Stimulated activated CD8-positive, alpha-beta memory T cell treated with anti-CD3 and anti-CD28 coated beads, Interleukin-12 subunit alpha, Interleukin-12 subunit beta, amount 100 ng/mL, for 4 hours (primary cell): ENCODE results near the gene MISP3.
"Not testable (repeated sequence)": the region's sequence is repeated elsewhere in the genome, so short reads cannot be mapped to it uniquely, and the experiment has no call there.

Source experiments
- DNase-seq: peaks from one replicate; pipeline ENCODE4 v3.0.0-alpha.2; 2020; ENCODE audit warnings: low read depth

MISP3 gene

DNA sequence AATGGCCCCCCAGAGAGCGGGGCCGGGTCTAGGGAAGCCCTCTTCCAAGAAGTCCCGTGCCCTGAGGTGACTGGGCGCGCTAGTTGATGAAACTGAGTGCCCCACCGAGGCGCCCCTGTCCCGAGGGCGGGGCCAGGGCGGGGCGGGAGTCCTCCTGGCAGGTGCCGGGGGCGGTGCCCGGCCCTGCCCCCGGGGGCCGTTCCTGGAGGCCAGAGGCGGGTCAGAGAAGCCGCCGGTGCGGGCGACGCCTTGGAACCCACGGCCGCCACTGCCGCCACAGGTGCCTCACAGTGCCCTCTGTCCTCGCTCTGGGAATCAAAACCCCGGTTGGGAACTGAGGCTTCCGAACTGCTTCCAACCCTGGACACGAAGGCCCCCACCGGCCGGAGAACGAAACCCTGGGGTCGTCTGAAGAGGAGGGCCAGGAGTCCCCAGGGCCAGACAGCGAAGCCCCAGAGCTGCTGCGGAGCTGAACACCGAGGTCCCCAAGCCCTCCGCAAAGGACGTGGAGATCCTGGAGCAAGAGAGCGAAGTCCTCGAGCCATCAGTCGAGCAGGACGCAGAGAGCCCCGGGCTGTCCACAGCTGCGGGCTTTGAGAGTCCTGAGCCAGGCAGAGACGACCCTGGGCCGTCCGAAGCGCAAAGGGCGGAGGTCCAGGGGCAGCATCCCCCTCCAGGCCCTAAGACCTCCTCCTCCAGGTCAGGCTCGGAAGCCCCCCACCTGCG, at the start of gene MISP3:
Gene MISP3 (plus strand): TSS at position 252 of the 726 bp plus-strand sequence. CDS start 524 bp downstream, outside the sequence.
- no peak for DNase-seq

DNA sequence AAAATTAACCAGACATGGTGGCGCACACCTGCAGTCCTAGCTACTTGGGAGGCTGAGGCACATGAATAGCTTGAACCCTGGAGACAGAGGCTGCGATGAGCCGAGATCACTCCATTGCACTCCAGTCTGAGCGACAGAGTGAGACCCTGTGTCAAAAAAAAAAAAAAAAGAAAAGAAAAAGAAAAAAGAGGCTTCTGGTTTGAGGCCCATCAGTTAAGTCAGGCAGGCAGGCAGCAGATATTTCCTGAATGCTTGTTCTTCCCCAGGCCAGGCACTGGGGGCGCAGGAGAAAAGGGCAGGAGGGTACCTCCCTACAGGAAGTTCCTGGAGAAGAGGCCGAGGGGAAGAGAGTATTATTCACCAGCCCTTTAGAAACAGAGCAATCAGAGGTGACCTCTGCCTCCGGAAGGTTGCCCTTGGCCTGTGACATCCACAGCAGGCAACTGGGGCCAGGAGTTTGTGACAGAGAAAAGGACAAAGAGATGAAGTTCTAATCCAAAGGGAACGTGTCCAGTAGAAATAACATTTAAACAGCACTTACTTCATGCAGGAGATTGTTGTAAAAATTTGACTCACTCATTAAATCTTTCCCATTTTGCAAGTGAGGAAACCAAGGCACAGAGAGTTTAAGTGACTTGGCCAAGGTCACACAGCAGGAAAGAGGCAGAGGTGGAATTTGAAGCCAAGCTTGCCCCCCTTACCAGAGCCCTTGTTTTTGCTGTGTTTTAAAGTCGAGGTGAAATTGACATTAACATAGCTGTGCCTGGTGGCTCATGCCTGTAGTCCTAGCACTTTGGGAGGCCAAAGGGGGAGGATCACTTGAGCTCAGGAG, 49.0 kb upstream of the MISP3 start:
- DNase-seq, result no peak

DNA sequence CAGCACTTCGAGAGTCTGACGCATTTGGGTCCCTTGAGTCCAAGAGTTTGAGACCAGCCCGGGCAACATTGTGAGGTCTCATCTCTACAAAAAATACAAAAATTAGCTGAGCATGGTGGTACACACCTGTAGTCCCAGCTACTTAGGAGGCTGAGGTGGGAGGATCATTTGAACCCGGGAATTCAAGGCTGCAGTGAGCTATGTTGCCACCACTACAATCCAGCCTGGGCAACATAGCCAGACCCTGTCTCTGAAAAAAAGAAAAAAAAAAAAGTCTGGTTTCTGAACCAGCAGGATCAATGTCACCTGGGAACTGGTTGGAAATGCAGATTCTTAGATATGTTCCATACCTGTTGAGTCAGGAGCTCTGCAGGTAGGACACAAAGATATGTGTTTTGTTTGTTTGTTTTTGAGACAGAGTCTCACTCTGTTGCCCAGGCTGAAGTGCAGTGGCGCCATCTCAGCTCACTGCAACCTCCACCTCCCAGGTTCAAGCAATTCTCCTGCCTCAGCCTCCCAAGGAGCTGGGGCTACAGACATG, 45.9 kb upstream of the MISP3 start:
- DNase-seq, result not testable (repeated sequence)

DNA sequence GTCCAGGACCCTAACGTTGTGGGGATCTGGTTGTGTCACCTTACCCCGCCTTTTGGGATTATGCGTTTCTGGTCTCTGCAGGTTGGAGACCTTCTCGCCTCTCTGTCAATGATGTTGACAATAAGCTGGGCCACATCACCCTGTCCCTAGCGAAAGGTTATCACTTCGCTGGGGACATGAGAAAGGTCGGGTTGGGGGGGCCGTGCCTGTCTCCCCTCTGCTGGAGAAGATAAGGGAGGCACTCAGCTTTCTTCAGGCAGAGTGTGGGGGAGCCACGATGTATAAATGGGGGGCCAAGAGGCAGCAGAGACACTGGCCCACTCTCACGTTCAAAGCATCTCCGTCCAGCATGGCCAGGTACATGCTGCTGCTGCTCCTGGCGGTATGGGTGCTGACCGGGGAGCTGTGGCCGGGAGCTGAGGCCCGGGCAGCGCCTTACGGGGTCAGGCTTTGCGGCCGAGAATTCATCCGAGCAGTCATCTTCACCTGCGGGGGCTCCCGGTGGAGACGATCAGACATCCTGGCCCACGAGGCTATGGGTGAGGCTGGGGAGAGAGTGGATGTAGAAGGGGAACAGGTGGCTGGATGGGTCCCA, 44.6 kb upstream of the MISP3 start, which contains the start of gene RLN3:
Gene RLN3 (plus strand): TSS at position 293 of the 595 bp plus-strand sequence. CDS start 57 bp downstream, at position 350.
- no peak for DNase-seq

DNA sequence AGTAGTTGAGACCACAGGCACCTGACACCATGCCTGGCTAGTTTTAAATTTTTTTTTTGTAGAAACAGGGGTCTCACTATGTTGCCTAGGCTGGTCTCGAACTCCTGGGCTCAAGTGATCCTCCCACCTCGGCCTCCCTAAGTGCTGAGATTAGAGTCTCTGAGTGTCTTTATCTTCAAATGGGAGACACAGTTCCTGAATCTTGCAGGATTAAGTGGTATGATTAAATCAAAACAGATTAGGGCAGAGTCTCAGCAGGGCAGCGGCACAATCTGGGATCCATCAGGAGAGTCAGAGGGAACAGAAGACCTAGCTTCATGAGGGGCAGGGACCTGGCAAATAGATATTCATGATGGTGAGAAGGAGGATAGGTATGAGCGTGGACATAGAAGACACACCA, 43.7 kb upstream of the MISP3 start:
- DNase-seq, result no peak

DNA sequence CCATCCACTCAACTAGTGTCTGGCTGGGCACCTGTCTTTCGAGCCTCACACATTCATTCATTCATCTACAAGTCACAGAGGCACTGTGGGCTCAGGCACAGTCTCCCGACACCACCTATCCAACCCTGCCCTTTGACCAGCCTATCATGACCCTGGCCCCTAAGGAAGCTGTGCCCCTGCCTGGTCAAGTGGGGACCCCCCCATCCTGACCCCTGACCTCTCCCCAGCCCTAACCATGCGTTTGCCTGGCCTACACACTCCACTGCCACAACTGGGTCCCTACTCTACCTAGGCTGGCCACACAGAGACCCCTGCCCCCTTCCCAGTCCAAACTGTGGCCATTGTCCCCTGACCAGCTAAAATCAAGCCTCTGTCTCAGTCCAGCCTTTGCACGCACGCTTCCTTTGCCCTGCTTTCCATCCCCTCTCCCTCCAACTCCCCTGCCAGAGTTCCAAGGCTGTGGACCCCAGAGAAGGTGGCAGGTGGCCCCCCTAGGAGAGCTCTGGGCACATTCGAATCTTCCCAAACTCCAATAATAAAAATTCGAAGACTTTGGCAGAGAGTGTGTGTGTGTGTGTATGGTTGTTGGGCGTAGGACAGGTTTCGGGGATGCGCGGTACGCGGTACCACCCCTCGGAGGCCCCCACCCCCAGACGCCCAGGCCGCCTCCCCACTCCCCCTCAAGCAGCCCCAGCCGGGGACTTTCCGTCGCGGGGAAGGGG, 41.4 kb upstream of the MISP3 start:
- no peak for DNase-seq

DNA sequence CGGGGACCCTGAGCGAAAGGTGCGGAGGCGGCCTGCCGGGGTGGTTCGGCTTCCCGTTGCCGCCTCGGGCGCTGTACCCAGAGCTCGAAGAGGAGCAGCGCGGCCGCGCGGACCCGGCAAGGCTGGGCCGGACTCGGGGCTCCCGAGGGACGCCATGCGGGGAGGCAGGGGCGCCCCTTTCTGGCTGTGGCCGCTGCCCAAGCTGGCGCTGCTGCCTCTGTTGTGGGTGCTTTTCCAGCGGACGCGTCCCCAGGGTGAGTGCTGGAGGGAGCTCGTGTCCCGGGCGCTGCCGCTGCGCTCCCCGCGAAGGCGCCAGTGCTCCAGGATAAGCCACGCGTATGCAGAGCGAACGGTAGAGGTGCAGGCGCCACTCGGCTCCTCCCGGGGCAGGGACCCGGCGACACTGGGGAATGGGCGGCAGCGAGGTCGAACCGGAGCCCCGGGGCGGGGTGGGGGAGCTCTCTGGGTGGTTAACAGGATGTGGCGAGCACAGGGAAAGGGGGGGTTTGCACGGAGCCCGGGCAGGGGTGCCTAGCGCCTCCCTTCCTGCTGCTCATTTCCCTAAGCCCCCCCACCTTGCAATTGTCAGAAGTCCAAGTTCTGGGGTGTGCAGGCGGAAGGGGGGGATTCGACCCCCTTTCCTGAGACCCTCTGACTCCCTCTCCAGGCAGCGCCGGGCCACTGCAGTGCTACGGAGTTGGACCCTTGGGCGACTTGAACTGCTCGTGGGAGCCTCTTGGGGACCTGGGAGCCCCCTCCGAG, 40.7 kb upstream of the MISP3 start, which contains the start of gene IL27RA:
Gene IL27RA (plus strand): TSS at position 44 of the 762 bp plus-strand sequence. CDS start 111 bp downstream, at position 155.
- DNase-seq, result peak; percentile 76

DNA sequence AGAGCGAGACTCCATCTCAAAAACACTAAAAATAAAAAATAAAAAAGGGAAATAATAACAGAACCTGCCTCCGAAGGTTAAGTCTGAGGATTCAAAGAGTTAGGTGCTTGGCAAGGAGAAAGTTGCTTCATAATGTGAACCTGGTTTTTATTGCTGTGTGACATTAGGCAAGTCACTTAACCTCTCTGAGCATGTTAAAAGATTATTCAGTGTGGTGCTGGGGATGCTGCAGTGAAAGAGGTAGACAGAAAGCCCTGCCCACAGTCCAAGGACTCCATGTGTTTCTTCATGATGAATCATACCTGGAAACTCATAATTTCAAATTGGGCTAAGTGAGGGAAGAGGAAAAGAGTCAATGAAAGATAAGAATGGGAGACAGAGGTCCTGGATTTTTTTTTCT, 38.6 kb upstream of the MISP3 start:
- DNase-seq, result no peak

DNA sequence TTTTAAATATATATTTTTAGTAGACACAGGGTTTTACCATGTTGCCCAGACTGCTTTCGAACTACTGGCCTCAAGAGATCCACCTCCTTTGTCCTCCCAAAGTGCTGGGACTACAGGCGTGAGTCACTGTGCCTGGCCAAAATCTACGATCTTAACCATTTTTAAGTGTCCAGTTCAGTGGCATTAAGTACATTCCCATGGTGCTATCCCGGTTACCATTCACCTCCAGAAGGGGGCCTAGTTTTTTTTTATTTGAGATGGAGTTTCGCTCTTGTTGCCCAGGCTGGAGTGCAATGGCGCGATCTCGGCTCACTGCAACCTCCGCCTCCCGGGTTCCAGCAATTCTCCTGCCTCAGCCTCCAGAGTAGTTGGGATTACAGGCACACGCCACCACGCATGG, 37.4 kb upstream of the MISP3 start:
- DNase-seq, result not testable (repeated sequence)

DNA sequence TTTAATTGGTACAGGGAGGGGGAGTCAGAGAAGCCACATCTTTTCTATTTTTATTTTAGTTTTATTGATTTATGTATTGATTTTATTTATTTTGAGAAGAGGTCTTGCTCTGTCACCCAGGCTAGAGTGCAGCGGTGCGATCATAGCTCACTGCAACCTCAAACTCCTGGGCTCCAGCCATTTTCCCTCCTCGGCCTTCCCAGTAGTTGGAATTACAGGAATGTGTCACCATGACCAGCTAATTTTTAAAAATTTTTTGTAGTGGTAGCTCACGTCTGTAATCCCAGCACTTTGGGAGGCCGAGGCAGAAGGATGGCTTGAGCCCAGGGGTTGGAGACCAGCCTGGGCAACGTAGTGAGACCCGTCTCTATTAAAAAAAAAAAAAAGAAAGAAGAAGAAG, 36.9 kb upstream of the MISP3 start:
- no peak for DNase-seq

DNA sequence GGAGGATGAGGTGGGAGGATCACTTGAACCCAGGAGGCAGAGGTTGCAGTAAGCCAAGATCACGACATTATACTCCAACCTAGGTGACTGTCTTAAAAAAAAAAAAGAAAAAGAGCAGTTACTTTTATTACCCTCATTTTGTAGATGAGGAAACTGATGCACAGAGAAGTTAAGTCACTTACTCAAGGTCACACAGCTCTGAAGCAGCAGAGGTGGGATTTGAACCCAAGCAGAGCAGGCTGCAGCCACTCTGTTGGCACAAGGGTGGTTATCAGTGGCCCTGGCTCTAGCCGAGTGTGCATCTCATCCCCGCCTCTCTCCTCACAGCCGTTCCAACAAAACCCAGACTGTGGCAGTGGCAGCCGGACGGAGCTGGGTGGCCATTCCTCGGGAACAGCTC, 33.4 kb upstream of the MISP3 start:
- DNase-seq, result no peak

DNA sequence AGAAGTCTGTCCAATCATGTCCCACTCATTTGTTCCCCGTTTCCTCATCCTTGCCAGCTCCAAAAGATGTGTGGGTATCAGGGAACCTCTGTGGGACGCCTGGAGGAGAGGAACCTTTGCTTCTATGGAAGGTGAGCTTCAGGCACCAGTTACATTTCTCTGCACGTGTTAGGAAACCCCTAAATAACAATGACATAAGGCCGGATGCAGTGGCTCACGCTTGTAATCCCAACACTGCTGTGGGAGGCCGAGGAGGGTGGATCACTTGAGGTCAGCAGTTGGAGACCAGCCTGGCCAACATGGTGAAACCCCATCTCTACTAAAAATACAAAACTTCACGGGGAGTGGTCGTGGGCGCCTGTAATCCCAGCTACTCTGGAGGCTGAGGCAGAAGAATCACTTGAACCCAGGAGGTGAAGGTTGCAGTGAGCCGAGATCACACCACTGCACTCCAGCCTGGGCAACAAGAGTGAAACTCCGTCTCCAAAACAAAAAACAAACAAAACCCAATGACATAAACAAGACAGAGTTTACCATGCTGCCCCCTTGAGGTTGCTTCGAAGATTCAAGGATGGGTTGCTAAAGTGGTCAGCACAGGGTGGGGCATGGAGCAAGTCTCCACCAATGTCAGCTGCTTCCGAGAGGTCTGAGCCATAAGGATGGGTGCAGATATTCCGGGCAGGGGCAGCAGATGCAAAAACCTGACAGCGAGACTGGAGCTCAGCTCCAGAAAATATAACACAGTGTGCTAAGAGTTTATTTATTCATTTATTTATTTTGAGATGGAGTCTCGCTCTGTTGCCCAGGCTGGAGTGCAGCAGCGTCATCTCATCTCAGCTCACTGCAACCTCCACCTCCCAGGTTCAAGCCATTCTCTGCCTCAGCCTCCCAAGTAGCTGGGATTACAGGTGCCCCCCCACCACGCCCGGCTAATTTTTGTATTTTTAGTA, 29.7 kb upstream of the MISP3 start:
- not testable (repeated sequence) for DNase-seq

DNA sequence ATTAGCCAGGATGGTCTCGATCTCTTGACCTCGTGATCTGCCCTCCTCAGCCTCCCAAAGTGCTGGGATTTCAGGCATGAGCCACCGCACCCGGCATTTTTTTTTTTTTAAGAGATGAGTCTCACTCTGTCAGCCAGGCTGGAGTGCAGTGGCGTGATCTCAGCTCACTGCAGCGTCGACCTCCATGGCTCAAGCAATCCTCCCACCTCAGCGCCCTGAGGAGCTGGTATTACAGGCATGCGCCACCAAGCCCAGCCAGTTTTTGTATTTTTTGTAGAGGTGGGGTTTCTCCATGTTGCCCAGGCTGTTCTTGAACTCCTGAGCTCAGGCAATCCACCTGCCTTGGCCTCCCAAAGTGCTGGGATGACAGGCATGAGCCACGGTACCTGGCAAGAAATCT, 24.7 kb upstream of the MISP3 start:
- not testable (repeated sequence) for DNase-seq

DNA sequence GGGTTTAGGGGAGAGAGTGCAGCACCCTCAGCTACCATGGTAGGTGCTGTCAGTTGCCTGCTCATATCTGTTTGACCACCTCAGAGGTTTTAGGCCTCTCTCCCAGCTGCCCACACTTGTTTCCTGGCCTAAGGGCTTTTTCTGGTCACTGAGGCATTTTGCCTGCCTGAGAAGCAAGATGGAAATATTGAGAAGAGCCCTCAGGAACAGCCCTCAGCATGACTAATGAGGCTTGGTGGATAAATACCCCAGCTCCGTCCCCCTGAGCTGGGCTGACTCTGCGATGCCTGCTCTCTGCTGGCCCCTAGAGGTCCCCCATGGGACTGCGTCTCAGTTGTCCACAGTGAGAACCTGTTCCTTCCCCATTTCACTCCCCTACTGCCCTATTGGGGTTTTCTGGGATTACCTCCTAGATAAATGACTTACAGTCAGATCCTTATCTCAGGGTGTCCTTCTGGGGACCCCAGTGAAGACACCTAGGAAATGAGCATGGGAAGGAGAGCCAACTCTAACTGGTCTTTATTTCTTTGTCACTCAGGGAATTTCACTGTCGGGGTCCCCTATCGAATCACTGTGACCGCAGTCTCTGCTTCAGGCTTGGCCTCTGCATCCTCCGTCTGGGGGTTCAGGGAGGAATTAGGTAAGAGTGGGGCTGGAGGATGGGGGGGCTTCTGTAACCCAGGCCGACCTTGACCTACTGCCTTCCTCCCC, 24.0 kb upstream of the MISP3 start:
- peak; percentile 56 for DNase-seq

DNA sequence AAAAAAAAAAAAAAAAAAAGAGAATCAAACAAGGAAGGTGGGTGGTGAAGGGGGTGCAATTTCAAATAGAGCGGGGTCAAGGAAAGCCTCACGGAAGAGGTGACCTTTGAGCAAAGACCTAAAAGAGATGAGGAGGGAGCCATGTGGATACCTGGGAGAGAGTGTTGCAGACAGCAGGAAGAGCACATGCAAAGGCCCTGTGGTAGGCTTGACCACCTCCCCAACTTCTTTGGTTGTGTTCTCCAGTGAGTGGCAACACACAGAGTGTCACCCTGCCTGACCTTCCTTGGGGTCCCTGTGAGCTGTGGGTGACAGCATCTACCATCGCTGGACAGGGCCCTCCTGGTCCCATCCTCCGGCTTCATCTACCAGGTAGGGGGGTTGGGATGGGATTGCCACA, 22.1 kb upstream of the MISP3 start:
- no peak for DNase-seq

DNA sequence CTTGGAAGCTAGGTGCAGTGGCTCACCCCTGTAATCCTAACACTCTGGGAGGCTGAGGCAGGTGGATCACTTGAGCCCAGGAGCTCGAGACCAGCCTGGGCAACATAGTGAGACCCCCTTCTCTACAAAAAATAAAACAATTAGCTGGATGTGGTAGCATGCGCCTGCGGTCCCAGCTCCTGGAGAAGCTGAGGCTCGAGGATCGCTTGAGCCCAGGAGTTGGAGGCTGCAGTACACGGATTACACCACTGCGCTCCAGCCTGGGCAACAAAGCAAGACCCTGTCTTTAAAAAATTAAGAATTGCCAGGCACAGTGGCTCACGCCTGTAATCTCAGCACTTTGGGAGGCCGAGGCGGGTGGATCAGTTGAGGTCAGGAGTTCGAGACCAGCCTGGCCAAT, 21.6 kb upstream of the MISP3 start:
- DNase-seq, result not testable (repeated sequence)

DNA sequence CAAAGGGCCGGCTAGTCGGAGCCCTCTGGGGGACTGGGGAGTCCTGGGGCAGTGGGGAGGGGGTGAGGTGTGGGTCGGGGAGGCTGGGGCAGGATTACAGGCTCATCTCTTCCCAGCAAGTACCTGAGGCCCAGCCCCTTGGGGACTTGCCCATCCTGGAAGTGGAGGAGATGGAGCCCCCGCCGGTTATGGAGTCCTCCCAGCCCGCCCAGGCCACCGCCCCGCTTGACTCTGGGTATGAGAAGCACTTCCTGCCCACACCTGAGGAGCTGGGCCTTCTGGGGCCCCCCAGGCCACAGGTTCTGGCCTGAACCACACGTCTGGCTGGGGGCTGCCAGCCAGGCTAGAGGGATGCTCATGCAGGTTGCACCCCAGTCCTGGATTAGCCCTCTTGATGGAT, 20.6 kb upstream of the MISP3 start:
- no peak for DNase-seq

DNA sequence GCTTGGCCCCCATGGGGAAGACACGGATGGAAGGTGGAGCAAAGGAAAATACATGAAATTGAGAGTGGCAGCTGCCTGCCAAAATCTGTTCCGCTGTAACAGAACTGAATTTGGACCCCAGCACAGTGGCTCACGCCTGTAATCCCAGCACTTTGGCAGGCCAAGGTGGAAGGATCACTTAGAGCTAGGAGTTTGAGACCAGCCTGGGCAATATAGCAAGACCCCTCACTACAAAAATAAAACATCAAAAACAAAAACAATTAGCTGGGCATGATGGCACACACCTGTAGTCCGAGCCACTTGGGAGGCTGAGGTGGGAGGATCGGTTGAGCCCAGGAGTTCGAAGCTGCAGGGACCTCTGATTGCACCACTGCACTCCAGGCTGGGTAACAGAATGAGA, 20.1 kb upstream of the MISP3 start:
- no peak for DNase-seq

DNA sequence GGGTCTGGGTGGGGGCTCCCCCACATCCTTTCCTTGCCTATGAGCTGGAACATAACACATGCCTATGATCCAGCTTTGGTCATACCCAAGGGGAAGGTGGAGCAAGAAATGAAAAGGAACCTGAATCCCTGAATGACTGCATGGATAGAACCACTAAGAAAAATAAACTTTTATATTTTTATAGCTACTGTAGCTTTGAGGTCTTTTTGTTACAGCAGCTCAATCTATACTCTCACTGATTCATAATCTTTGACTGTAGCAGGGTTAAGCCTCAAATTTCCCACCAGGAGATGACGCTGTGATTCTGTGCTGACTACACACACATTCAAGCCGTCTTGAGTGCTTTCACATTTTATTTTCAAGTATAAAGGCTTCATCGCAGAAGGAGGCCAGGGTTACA, 19.6 kb upstream of the MISP3 start:
- DNase-seq, result no peak
